GM10266 (cell line): ENCODE measurements around the gene IFNLR1.

Experiments used
- DNase-seq: peaks from one replicate; pipeline ENCODE4 v3.0.0; 2012; ENCODE audit errors: extremely low spot score
- CTCF ChIP-seq: IDR thresholded peaks from 2 replicates; pipeline ENCODE4 v1.5.1; 2012; ENCODE audit warnings: mild to moderate bottlenecking, low read depth; ENCODE audit not compliant: control insufficient read depth, insufficient read depth; ENCODE audit errors: missing control alignments

The IFNLR1 gene

GRCh38 chr1:24186711-24186992 lies 437 bp downstream of the IFNLR1 start:
- DNase-seq = no peak
- no peak for TF ChIP-seq CTCF

DNA sequence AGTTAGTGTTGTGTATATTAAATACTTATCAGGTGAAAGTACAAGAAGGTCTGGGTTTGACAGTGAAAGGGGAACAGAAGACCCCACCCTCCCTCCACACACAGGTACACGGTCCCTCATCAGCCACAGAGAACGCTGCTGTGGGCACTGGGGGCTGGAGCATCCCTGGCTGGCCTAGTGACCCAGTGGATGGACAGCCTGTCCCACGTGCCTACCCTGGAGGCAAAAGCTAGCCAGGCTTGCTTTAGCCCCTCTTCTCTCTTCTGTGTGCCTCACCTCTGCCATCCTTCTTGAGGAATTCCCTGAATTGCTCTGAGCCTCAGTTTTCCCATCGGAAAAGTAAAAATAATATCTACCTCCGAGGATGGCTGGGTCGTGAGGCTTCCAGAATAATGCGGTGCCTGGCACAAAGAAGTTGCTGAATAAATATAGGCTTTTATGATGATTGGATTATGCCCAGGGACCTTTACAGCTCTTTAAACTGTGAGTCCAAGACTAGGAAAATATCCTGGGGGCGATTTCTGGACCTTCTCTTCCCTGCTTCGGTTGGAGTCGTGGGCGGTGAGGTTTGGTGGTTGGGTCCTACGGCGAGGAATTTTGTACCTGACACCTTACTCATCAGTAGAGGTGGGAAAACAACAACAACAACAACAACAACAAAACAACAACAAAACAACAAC lies 918 bp downstream of the IFNLR1 start:
- DNase-seq = no peak
- TF ChIP-seq CTCF = no peak

DNA sequence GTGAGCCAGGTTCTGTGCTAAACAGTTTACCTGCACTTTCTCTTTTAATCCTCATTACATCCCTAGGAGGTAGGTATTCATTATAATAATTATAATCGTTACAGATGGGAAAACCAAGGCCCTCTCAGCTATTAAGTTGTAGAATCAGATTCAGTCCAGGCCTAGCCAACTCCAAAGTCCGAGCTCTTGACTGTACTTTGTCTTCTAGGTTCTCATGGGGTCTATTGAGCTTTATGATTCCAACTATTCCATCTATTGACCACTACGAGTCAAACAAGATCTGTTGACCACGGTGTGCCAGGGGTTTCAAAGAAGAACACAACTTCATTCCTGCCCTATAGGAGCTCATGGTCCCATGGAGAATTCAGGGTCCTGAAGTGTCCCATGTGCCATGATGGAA lies 2.0 kb downstream of the IFNLR1 start:
- no peak for TF ChIP-seq CTCF
- no peak for DNase-seq

DNA sequence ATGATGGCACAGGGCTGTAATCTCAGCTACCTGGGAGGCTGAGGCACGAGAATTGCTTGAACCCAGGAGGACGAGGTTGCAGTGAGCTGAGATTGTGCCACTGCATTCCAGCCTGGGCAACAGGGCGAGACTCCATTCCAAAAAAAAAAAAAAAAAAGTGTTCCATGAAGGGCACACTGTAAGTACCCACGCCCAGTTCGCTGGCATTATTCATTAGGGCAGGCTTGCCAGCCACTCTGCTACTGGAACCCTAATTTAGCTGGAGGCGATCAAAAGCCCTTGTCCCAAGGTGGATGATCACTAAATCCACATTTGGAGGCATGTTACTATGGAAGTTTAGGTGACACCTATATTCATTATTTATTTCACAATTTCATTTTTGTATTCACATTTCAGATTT lies 5.0 kb downstream of the IFNLR1 start:
- TF ChIP-seq CTCF = no peak
- DNase-seq = no peak

GRCh38 chr1:24181619-24182018 lies 5.5 kb downstream of the IFNLR1 start:
- TF ChIP-seq CTCF = no peak
- no peak for DNase-seq

GRCh38 chr1:24180676-24181075 lies 6.4 kb downstream of the IFNLR1 start:
- no peak for TF ChIP-seq CTCF
- DNase-seq = no peak

- no peak for TF ChIP-seq CTCF
- no peak for DNase-seq
Measured at GRCh38 chr1:24179251-24179840, 7.7 kb downstream of the IFNLR1 start.
